Activated CD4-positive, alpha-beta memory T cell treated with anti-CD3 and anti-CD28 coated beads, Interleukin-2, amount 10 ng/mL, durations not matched to agents 7 days and 5 days (primary cell): ENCODE measurements around the gene MYOCD. TPM values are rescaled to one million over a fixed set of nuclear protein-coding genes. Genes with fewer than 3 reads are reported as not detected.

Source experiments
- CTCF ChIA-PET: fragments of 350-600 bp; sonication (Branson Sonifier 250); formaldehyde crosslinking; loops from one replicate; lab custom pipeline; 2021; ENCODE audit warnings: antibody characterized with exemption, inconsistent platforms; lab: Charles Lee
- POLR2A ChIA-PET: fragments of 350-600 bp; sonication (Branson Sonifier 250); formaldehyde crosslinking; loops from one replicate; lab custom pipeline; 2021; ENCODE audit warnings: antibody characterized with exemption; lab: Charles Lee
- DNase-seq: peaks from one replicate; pipeline ENCODE4 v3.0.0-alpha.2; 2020
- H3K27ac Mint-ChIP-seq: one replicate; pipeline ENCODE4 v1.8.0; 2021; ENCODE audit warnings: mild to moderate bottlenecking, mixed read lengths
- H3K27me3 Mint-ChIP-seq: one replicate; pipeline ENCODE4 v1.8.0; 2021; ENCODE audit warnings: mixed read lengths
- H3K36me3 Mint-ChIP-seq: one replicate; pipeline ENCODE4 v1.8.0; 2021; ENCODE audit warnings: low read depth, mixed read lengths
- H3K4me1 Mint-ChIP-seq: one replicate; pipeline ENCODE4 v1.8.0; 2021; ENCODE audit warnings: mixed read lengths
- H3K4me3 Mint-ChIP-seq: one replicate; pipeline ENCODE4 v1.8.0; 2021; ENCODE audit warnings: mild to moderate bottlenecking, mixed read lengths
- H3K9me3 Mint-ChIP-seq: one replicate; pipeline ENCODE4 v1.8.0; 2021; ENCODE audit warnings: mixed read lengths
- total RNA-seq, 2 experiments: library from RNA; stranded (reverse); gene quantifications; one replicate each; pipeline ENCODE4 v1.2.3, GENCODE V29; 2021

The MYOCD gene
- total RNA-seq, 2 experiments from 2014 or later, result not detected

- Mint-ChIP-seq H3K4me3 (no peak overlapping the region), H3K4me1 (no peaks in the 10 kb centered on the region), H3K36me3 (no peaks in the 10 kb centered on the region), H3K27me3 (no peaks in the 10 kb centered on the region), H3K9me3 (peaks cover 5% of the 10 kb centered on the region), H3K27ac (no peak overlapping the region)
- ChIA-PET CTCF (no interaction called here), POLR2A (no interaction called here)
- DNase-seq, result no peak
Observed at GRCh38 chr17:12756786-12757185, 91.1 kb downstream of the MYOCD start.

- POLR2A ChIA-PET, result no interaction called here
- CTCF ChIA-PET, result no interaction called here
Observed at GRCh38 chr17:12759090-12759489, 93.4 kb downstream of the MYOCD start.

GRCh38 chr17:12765548-12765947 is 99.9 kb downstream of the MYOCD start:
- CTCF ChIA-PET, result interaction anchor here (1.0 kb wide), 1 partner anchor 24 kb away, joined by 3 read pairs; no protein-coding TSS in a partner anchor
- DNase-seq, result no peak
- POLR2A ChIA-PET, result no interaction called here
- no peak overlapping the region for H3K27ac Mint-ChIP-seq
- H3K4me3 Mint-ChIP-seq, result no peak overlapping the region
- H3K36me3 Mint-ChIP-seq, result no peaks in the 10 kb centered on the region
- no peaks in the 10 kb centered on the region for H3K4me1 Mint-ChIP-seq
- peaks cover 11% of the 10 kb centered on the region for H3K9me3 Mint-ChIP-seq
- H3K27me3 Mint-ChIP-seq, result no peaks in the 10 kb centered on the region

More at GRCh38 chr17:12759090-12759489, 93.4 kb downstream of the MYOCD start:
- Mint-ChIP-seq H3K4me1 (no peaks in the 10 kb centered on the region), H3K36me3 (no peaks in the 10 kb centered on the region), H3K9me3 (peaks cover 7% of the 10 kb centered on the region), H3K4me3 (no peak overlapping the region), H3K27me3 (no peaks in the 10 kb centered on the region), H3K27ac (no peak overlapping the region)
- DNase-seq, result no peak

GRCh38 chr17:12768255-12768654 is 102.6 kb downstream of the MYOCD start:
- no peak for DNase-seq
- Mint-ChIP-seq H3K27ac (no peak overlapping the region), H3K4me3 (no peak overlapping the region), H3K4me1 (no peaks in the 10 kb centered on the region), H3K36me3 (no peaks in the 10 kb centered on the region), H3K9me3 (peaks cover 8% of the 10 kb centered on the region), H3K27me3 (no peaks in the 10 kb centered on the region)
- ChIA-PET CTCF (no interaction called here), POLR2A (no interaction called here)

- Mint-ChIP-seq H3K36me3 (no peaks in the 10 kb centered on the region), H3K4me1 (no peaks in the 10 kb centered on the region), H3K9me3 (peaks cover 8% of the 10 kb centered on the region), H3K27me3 (no peaks in the 10 kb centered on the region), H3K27ac (no peak overlapping the region), H3K4me3 (no peak overlapping the region)
- DNase-seq, result no peak
- CTCF ChIA-PET, result no interaction called here
- POLR2A ChIA-PET, result no interaction called here
Observed at GRCh38 chr17:12769981-12770380, 104.3 kb downstream of the MYOCD start.

- DNase-seq, result no peak
- Mint-ChIP-seq H3K4me1 (no peaks in the 10 kb centered on the region), H3K27me3 (no peaks in the 10 kb centered on the region), H3K9me3 (peaks cover 8% of the 10 kb centered on the region), H3K36me3 (no peaks in the 10 kb centered on the region), H3K4me3 (no peak overlapping the region), H3K27ac (no peak overlapping the region)
- ChIA-PET CTCF (no interaction called here), POLR2A (no interaction called here)
Observed at GRCh38 chr17:12773153-12773552, 107.5 kb downstream of the MYOCD start.

- no peak for DNase-seq
- H3K27ac Mint-ChIP-seq, result no peak overlapping the region
- peaks cover 16% of the 10 kb centered on the region for H3K27me3 Mint-ChIP-seq
- ChIA-PET CTCF (no interaction called here), POLR2A (no interaction called here)
- H3K9me3 Mint-ChIP-seq, result no peaks in the 10 kb centered on the region
- H3K4me3 Mint-ChIP-seq, result peak overlapping the region; percentile 24
- H3K36me3 Mint-ChIP-seq, result no peaks in the 10 kb centered on the region
- H3K4me1 Mint-ChIP-seq, result no peaks in the 10 kb centered on the region
Observed at GRCh38 chr17:12789075-12789480, 123.4 kb downstream of the MYOCD start.

GRCh38 chr17:12789481-12790248 is 124.0 kb downstream of the MYOCD start, which contains the start of gene ARHGAP44:
TSS of gene ARHGAP44 (plus strand) at chr17:12789498. CDS start at chr17:12789839, 341 bp downstream.
- H3K9me3 Mint-ChIP-seq, result no peaks in the 10 kb centered on the region
- ChIA-PET POLR2A (no interaction called here), CTCF (interaction anchor here (0.6 kb wide), 1 partner anchor 24 kb away, joined by 3 read pairs; no protein-coding TSS in a partner anchor)
- peaks cover 16% of the 10 kb centered on the region for H3K27me3 Mint-ChIP-seq
- no peaks in the 10 kb centered on the region for H3K36me3 Mint-ChIP-seq
- no peaks in the 10 kb centered on the region for H3K4me1 Mint-ChIP-seq
- H3K4me3 Mint-ChIP-seq, result peak within 1 kb of the TSS; percentile 39
- DNase-seq, result peak; percentile 17
- H3K27ac Mint-ChIP-seq, result no peak within 1 kb of the TSS

- no peaks in the 10 kb centered on the region for H3K36me3 Mint-ChIP-seq
- H3K4me1 Mint-ChIP-seq, result no peaks in the 10 kb centered on the region
- ChIA-PET CTCF (no interaction called here), POLR2A (no interaction called here)
- no peak for DNase-seq
- no peak overlapping the region for H3K27ac Mint-ChIP-seq
- H3K27me3 Mint-ChIP-seq, result peaks cover 16% of the 10 kb centered on the region
- no peaks in the 10 kb centered on the region for H3K9me3 Mint-ChIP-seq
- peak overlapping the region; percentile 39 for H3K4me3 Mint-ChIP-seq
Observed at GRCh38 chr17:12790249-12791106, 124.8 kb downstream of the MYOCD start.

- ChIA-PET CTCF (no interaction called here), POLR2A (no interaction called here)
- Mint-ChIP-seq H3K4me3 (no peak overlapping the region), H3K36me3 (no peaks in the 10 kb centered on the region), H3K9me3 (no peaks in the 10 kb centered on the region), H3K27ac (no peak overlapping the region), H3K27me3 (peaks cover 10% of the 10 kb centered on the region), H3K4me1 (no peaks in the 10 kb centered on the region)
- no peak for DNase-seq
Observed at GRCh38 chr17:12794919-12795532, 129.3 kb downstream of the MYOCD start.

- DNase-seq, result no peak
- Mint-ChIP-seq H3K36me3 (no peaks in the 10 kb centered on the region), H3K27me3 (no peaks in the 10 kb centered on the region), H3K4me1 (no peaks in the 10 kb centered on the region), H3K9me3 (peaks cover 10% of the 10 kb centered on the region), H3K27ac (no peak overlapping the region), H3K4me3 (no peak overlapping the region)
- ChIA-PET CTCF (no interaction called here), POLR2A (no interaction called here)
Observed at GRCh38 chr17:12800855-12801365, 135.2 kb downstream of the MYOCD start.

- peaks cover 33% of the 10 kb centered on the region for H3K9me3 Mint-ChIP-seq
- no peak for DNase-seq
- H3K36me3 Mint-ChIP-seq, result no peaks in the 10 kb centered on the region
- no peak overlapping the region for H3K27ac Mint-ChIP-seq
- no peak overlapping the region for H3K4me3 Mint-ChIP-seq
- ChIA-PET CTCF (no interaction called here), POLR2A (no interaction called here)
- H3K4me1 Mint-ChIP-seq, result no peaks in the 10 kb centered on the region
- no peaks in the 10 kb centered on the region for H3K27me3 Mint-ChIP-seq
Observed at GRCh38 chr17:12806630-12807029, 140.9 kb downstream of the MYOCD start.

- POLR2A ChIA-PET, result no interaction called here
- Mint-ChIP-seq H3K4me3 (no peak overlapping the region), H3K27me3 (no peaks in the 10 kb centered on the region), H3K4me1 (no peaks in the 10 kb centered on the region), H3K9me3 (peaks cover 30% of the 10 kb centered on the region), H3K36me3 (no peaks in the 10 kb centered on the region), H3K27ac (no peak overlapping the region)
- no peak for DNase-seq
- CTCF ChIA-PET, result no interaction called here
Observed at GRCh38 chr17:12808723-12809122, 143.0 kb downstream of the MYOCD start.
